Glomerular visceral epithelial cell (primary cell): Measurements from ENCODE around the gene RBBP8NL.
A peak's percentile ranks its signal among the peaks of the same experiment; 100 is the strongest.
"Not testable (repeated sequence)": the region's sequence is repeated elsewhere in the genome, so short reads cannot be mapped to it uniquely, and the experiment has no call there.

Experiments
- DNase-seq: peaks from one replicate; pipeline ENCODE4 v3.0.0-alpha.2; 2016; ENCODE audit errors: extremely low spot score

The RBBP8NL gene

GRCh38 chr20:62374331-62375152 is 52.8 kb downstream of the RBBP8NL start:
- no peak for DNase-seq

GRCh38 chr20:62373631-62374179 is 53.6 kb downstream of the RBBP8NL start:
- DNase-seq, result not testable (repeated sequence)

GRCh38 chr20:62372042-62372993 is 55.0 kb downstream of the RBBP8NL start:
- DNase-seq, result no peak

- no peak for DNase-seq
Observed at GRCh38 chr20:62371588-62372041, 55.7 kb downstream of the RBBP8NL start.

- no peak for DNase-seq
Observed at GRCh38 chr20:62370807-62371587, 56.3 kb downstream of the RBBP8NL start.

- peak; percentile 97 for DNase-seq
Observed at GRCh38 chr20:62370115-62370806, 57.1 kb downstream of the RBBP8NL start.

- DNase-seq, result no peak
Observed at GRCh38 chr20:62369815-62370114, 57.6 kb downstream of the RBBP8NL start.

- DNase-seq, result peak; percentile 89
Observed at GRCh38 chr20:62368976-62369814, 58.1 kb downstream of the RBBP8NL start.

GRCh38 chr20:62368392-62368975 is 58.9 kb downstream of the RBBP8NL start:
- DNase-seq, result no peak

GRCh38 chr20:62367633-62368391 is 59.5 kb downstream of the RBBP8NL start:
- no peak for DNase-seq

GRCh38 chr20:62367136-62367632 is 60.2 kb downstream of the RBBP8NL start, which contains the start of gene LAMA5:
TSS of gene LAMA5 (minus strand) at chr20:62367312. CDS start at chr20:62367245, 67 bp downstream.
- peak; percentile 62 for DNase-seq

GRCh38 chr20:62366370-62367135 is 60.8 kb downstream of the RBBP8NL start:
- DNase-seq, result no peak

- DNase-seq, result no peak
Observed at GRCh38 chr20:62365814-62366369, 61.4 kb downstream of the RBBP8NL start.

GRCh38 chr20:62364911-62365736 is 62.2 kb downstream of the RBBP8NL start:
- no peak for DNase-seq

- DNase-seq, result no peak
Observed at GRCh38 chr20:62363920-62364851, 63.2 kb downstream of the RBBP8NL start.
